GM18951 (cell line): Measurements from ENCODE around the gene CCDC194.
A peak's percentile ranks its signal among the peaks of the same experiment; 100 is the strongest.

ENCODE experiments used
- POLR2A ChIP-seq: IDR thresholded peaks from 4 replicates; pipeline ENCODE4 v1.6.1; 2011; ENCODE audit warnings: mild to moderate bottlenecking; ENCODE audit not compliant: insufficient read length, insufficient read depth; ENCODE audit errors: extremely low read depth
- in situ Hi-C: fragments of 300-500 bp; cut with MboI; formaldehyde crosslinking; loops from one replicate; pipeline ENCODE4 v1.12.0; 2022; ENCODE audit warnings: low sequenced_read_pairs, mixed read lengths, inconsistent platforms; ENCODE audit not compliant: unreplicated experiment

The CCDC194 gene

GRCh38 chr19:17401628-17402027 lies 7.6 kb upstream of the CCDC194 start:
- no peak for TF ChIP-seq POLR2A
- in situ Hi-C loops, result no loop called here

DNA sequence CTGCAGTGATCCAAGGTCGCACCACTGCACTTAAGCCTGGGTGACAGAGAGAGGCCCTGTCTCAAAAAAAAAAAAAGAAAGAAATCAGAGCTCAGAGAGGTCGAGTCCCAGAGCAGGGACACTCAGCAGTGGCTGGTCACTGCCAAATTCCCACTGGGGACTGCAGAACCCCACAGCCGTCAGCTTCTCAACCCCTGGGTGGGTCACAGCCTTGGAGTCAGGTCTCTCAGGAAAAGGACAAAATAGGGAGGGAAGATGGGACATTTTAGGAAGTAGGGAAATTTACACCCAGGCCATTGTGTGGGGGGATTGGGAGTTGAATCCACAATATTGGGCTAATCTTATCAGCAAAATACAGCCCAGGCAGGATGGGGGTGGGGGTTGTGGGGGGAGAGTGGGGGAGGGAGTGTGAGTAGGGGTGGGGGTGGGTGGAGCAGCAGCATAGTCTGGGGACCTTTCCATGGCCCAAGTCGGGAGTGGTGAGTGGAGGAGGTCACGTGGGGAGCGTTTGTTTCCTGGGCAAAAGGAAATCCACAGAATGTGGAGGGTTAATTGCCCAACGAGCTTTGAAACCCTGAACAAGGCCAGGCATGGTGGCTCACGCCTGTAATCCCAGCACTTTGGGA lies 5.0 kb upstream of the CCDC194 start:
- no peak for TF ChIP-seq POLR2A
- in situ Hi-C loops, result no loop called here

DNA sequence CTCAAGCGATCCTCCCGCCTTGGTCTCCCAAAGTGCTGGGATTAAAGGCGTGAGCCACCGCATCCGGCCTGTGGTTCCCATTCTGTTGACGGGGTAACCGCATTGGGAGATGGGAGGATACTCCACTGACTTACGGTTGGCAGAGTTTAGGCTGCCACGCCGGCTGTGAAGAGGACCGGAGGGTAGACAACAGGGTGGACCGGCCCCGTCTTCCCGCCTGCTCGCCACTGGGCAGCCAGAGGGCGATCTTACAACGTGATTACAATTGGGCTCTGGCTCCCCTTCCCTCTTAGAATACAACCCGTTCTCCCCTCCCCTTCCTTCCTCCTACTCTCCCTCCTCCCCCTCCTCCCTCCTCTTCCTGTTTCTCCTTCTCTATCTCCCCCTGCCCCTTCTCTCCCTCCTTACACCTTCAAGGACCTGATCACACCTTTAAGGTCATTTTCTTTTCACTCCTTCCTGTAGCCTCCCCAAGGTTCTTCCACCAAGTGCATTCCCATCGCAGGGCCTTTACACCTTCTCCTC lies 957 bp upstream of the CCDC194 start:
- no peak for TF ChIP-seq POLR2A

DNA sequence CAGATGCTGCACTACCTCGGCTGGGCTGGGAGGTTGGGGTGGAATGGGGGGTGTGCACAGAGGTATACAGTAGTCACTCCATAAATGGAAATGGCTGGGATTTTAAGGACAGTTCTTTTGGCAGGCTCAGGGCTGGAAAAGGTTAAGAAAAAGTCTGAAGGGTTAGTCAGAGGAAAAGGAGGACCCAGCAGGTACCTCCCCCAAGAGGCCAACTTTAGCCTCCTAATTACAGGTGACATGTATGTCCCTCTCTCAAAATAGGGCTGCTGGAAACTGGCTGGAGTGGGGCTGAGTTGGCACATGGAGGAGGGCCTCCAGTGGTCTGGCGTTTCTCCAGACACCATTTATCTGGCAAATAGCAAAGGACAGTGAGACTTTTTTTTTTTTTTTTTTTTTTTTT lies 994 bp downstream of the CCDC194 start:
- in situ Hi-C loops, result no loop called here
- peak; percentile 16 for TF ChIP-seq POLR2A

More for the DNA sequence above, 957 bp upstream of the CCDC194 start:
- in situ Hi-C loops, result no loop called here

GRCh38 chr19:17391371-17392151 lies 2.4 kb downstream of the CCDC194 start:
- in situ Hi-C loops, result no loop called here
- TF ChIP-seq POLR2A, result no peak

DNA sequence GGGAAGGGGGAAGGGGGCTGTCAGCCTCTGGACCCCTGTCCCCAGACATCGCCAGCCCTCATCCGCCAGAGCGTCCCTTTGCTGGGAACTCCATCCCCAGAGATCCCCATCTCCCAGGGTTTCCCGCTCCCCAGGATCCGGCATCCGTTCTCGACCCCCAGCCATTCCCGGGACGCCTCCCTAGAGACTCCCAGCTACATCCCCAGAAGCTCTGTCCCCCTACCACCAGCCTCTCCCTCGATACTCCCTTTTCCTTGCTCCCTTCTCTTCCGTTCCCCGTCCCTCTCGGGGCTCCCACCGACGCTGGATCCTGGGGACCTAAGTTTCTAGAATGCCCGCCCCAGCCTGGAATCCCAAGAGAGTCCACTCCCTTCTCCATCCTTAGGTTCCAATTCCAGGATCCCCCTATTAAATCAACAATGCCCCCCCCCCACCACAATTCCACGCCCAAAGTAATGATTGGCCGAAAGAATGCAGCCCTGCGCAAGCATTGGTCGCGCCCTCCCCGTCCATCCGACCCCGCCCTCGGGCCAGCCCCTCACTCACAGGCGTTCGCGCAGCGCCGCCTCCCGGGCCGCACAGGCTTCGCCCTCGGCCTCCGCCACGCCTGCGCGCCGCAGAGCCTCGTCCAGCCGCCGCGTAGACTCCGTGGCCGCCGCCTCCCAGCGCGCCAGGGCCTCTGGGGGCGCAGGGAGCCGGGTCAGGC lies 3.2 kb downstream of the CCDC194 start:
- in situ Hi-C loops, result no loop called here
- peak; percentile 50 for TF ChIP-seq POLR2A

- TF ChIP-seq POLR2A, result no peak
Measured at GRCh38 chr19:17389957-17390664, 3.9 kb downstream of the CCDC194 start.

DNA sequence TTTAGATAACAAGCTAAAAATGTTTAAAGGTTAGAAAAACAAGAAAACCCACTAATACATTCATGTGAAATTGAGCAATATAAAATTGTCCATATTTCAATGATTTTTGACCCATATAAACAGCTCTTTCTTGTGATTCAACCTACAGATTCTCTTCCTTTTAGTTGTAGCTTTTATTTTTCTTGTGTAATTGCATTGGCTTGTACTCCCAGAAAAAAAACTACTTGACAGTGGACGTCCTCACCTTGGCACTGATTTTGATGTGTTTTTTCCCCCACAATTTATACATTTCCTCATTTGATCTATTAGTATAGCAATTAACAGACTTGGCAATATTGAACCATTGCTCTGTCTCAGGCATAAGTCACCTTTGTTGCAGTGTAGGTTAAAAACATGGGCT lies 4.7 kb downstream of the CCDC194 start:
- in situ Hi-C loops, result loop anchor here (5.0 kb wide), 1 partner anchor 42 kb away; no protein-coding TSS in a partner anchor
- no peak for TF ChIP-seq POLR2A

More at GRCh38 chr19:17389957-17390664, 3.9 kb downstream of the CCDC194 start:
- in situ Hi-C loops, result loop anchor here (5.0 kb wide), 1 partner anchor 43 kb away; no protein-coding TSS in a partner anchor

- in situ Hi-C loops, result loop anchor here (5.0 kb wide), 1 partner anchor 39 kb away; no protein-coding TSS in a partner anchor
- no peak for TF ChIP-seq POLR2A
Measured at GRCh38 chr19:17385878-17386611, 8.0 kb downstream of the CCDC194 start.

DNA sequence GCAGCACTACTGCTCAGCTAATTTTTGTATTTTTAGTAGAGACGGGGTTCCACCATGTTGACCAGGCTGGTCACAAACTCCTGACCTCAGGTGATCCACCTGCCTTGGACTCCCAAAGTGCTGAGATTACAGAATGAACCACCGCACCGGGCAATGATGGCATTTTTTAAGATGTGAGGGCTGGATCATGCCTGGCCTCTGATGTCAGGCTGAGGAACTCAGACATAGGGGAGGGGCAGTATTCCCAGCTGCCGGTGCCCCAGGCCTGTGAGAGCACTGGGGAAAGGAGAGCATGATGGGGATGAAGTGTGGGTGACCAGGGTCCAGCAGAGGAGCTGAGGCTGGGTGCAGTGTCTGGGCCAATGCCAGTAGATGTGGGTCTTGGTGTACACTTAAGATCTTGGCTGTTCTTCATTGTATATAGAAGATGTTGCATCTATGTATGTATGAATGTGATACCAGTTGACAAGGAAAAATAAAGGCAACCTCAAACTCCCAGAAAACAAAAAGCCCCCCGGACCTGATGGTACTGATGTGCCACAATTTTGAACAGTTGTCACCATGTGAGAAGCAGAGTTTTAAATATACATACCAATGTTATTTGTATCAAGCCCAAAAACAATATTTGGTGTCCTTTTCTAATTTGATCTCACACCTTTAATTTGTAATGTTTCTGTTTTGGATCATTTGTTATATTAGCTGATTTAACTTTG lies 13.4 kb downstream of the CCDC194 start:
- no peak for TF ChIP-seq POLR2A
- in situ Hi-C loops, result no loop called here

GRCh38 chr19:17379221-17379631 lies 14.8 kb downstream of the CCDC194 start:
- TF ChIP-seq POLR2A, result no peak
- in situ Hi-C loops, result no loop called here
